ENCODE results near the gene FUT1.

The FUT1 gene

GRCh38 chr19:48713864-48714755, 38.3 kb downstream of the FUT1 start:
- peaks cover 45% of the 10 kb centered on the region for H3K4me1 ChIP-seq (ENCODE audit: control insufficient read depth, insufficient read depth, low read length)
- H3K4me3 ChIP-seq (ENCODE audit: low read length in 2 of 2), result peak overlapping the region; percentile 75 to 85
- H3K27ac ChIP-seq (ENCODE audit: low read length), result peak overlapping the region; percentile 85
- no peaks in the 10 kb centered on the region for H3K9me3 ChIP-seq (ENCODE audit: control insufficient read depth in 2 of 2, low read length in 2 of 2)
- H3K9ac ChIP-seq (ENCODE audit: low read length in 2 of 2), result peak overlapping the region; percentile 84 to 86
- H3K36me3 ChIP-seq (ENCODE audit: control insufficient read depth in 2 of 2, insufficient read depth in 2 of 2, low read length in 2 of 2), result no peaks in the 10 kb centered on the region
- H3K27me3 ChIP-seq (ENCODE audit: control insufficient read depth in 1 of 2, insufficient read depth in 2 of 2, low read length in 2 of 2), result no peaks in the 10 kb centered on the region

- Histone ChIP-seq H3K36me3 (ENCODE audit: control insufficient read depth in 2 of 2, insufficient read depth in 2 of 2, low read length in 2 of 2) (no peaks in the 10 kb centered on the region), H3K27ac (ENCODE audit: low read length) (no peak overlapping the region), H3K9ac (ENCODE audit: low read length in 2 of 2) (peak overlapping the region; percentile 52 to 71)
Measured at GRCh38 chr19:48713041-48713863, 39.2 kb downstream of the FUT1 start.

GRCh38 chr19:48711106-48711662, 41.3 kb downstream of the FUT1 start:
- H3K9ac ChIP-seq (ENCODE audit: low read length in 2 of 2), result no peak overlapping the region
- H3K36me3 ChIP-seq (ENCODE audit: control insufficient read depth in 2 of 2, insufficient read depth in 2 of 2, low read length in 2 of 2), result no peaks in the 10 kb centered on the region
- H3K9me3 ChIP-seq (ENCODE audit: control insufficient read depth in 2 of 2, low read length in 2 of 2), result no peaks in the 10 kb centered on the region
- peaks cover 30% of the 10 kb centered on the region for H3K4me1 ChIP-seq (ENCODE audit: control insufficient read depth, insufficient read depth, low read length)
- H3K27ac ChIP-seq (ENCODE audit: low read length), result no peak overlapping the region
- H3K4me3 ChIP-seq (ENCODE audit: low read length in 2 of 2), result no peak overlapping the region
- H3K27me3 ChIP-seq (ENCODE audit: control insufficient read depth in 1 of 2, insufficient read depth in 2 of 2, low read length in 2 of 2), result no peaks in the 10 kb centered on the region

More at GRCh38 chr19:48713041-48713863, 39.2 kb downstream of the FUT1 start:
- Histone ChIP-seq H3K4me1 (ENCODE audit: control insufficient read depth, insufficient read depth, low read length) (peaks cover 40% of the 10 kb centered on the region), H3K27me3 (ENCODE audit: control insufficient read depth in 1 of 2, insufficient read depth in 2 of 2, low read length in 2 of 2) (no peaks in the 10 kb centered on the region), H3K4me3 (ENCODE audit: low read length in 2 of 2) (peak overlapping the region; percentile 75 to 85), H3K9me3 (ENCODE audit: control insufficient read depth in 2 of 2, low read length in 2 of 2) (no peaks in the 10 kb centered on the region)

- H3K9me3 ChIP-seq (ENCODE audit: control insufficient read depth in 2 of 2, low read length in 2 of 2), result no peaks in the 10 kb centered on the region
- no peak overlapping the region for H3K9ac ChIP-seq (ENCODE audit: low read length in 2 of 2)
- H3K4me1 ChIP-seq (ENCODE audit: control insufficient read depth, insufficient read depth, low read length), result peaks cover 10% of the 10 kb centered on the region
- peaks cover 0 to 4% of the 10 kb centered on the region in 2 donors for H3K36me3 ChIP-seq (ENCODE audit: control insufficient read depth in 2 of 2, insufficient read depth in 2 of 2, low read length in 2 of 2)
- H3K27me3 ChIP-seq (ENCODE audit: control insufficient read depth in 1 of 2, insufficient read depth in 2 of 2, low read length in 2 of 2), result no peaks in the 10 kb centered on the region
- no peak overlapping the region for H3K4me3 ChIP-seq (ENCODE audit: low read length in 2 of 2)
- H3K27ac ChIP-seq (ENCODE audit: low read length), result no peak overlapping the region
Measured at GRCh38 chr19:48708471-48708870, 44.0 kb downstream of the FUT1 start.

- Histone ChIP-seq H3K4me1 (ENCODE audit: control insufficient read depth, insufficient read depth, low read length) (no peaks in the 10 kb centered on the region), H3K4me3 (ENCODE audit: low read length in 2 of 2) (no peak overlapping the region), H3K9ac (ENCODE audit: low read length in 2 of 2) (no peak overlapping the region), H3K27me3 (ENCODE audit: control insufficient read depth in 1 of 2, insufficient read depth in 2 of 2, low read length in 2 of 2) (no peaks in the 10 kb centered on the region), H3K9me3 (ENCODE audit: control insufficient read depth in 2 of 2, low read length in 2 of 2) (no peaks in the 10 kb centered on the region), H3K27ac (ENCODE audit: low read length) (no peak overlapping the region), H3K36me3 (ENCODE audit: control insufficient read depth in 2 of 2, insufficient read depth in 2 of 2, low read length in 2 of 2) (peaks cover 0 to 5% of the 10 kb centered on the region in 2 donors)
Measured at GRCh38 chr19:48705431-48705830, 47.0 kb downstream of the FUT1 start.

GRCh38 chr19:48703316-48703715, 49.1 kb downstream of the FUT1 start:
- Histone ChIP-seq H3K27ac (ENCODE audit: low read length) (no peak overlapping the region), H3K4me1 (ENCODE audit: control insufficient read depth, insufficient read depth, low read length) (no peaks in the 10 kb centered on the region), H3K9ac (ENCODE audit: low read length in 2 of 2) (no peak overlapping the region), H3K36me3 (ENCODE audit: control insufficient read depth in 2 of 2, insufficient read depth in 2 of 2, low read length in 2 of 2) (peaks cover 0 to 5% of the 10 kb centered on the region in 2 donors), H3K4me3 (ENCODE audit: low read length in 2 of 2) (no peak overlapping the region), H3K9me3 (ENCODE audit: control insufficient read depth in 2 of 2, low read length in 2 of 2) (no peaks in the 10 kb centered on the region), H3K27me3 (ENCODE audit: control insufficient read depth in 1 of 2, insufficient read depth in 2 of 2, low read length in 2 of 2) (peaks cover 0 to 3% of the 10 kb centered on the region in 2 donors)

GRCh38 chr19:48702701-48703100, 49.7 kb downstream of the FUT1 start:
- H3K9me3 ChIP-seq (ENCODE audit: control insufficient read depth in 2 of 2, low read length in 2 of 2), result no peaks in the 10 kb centered on the region
- H3K9ac ChIP-seq (ENCODE audit: low read length in 2 of 2), result no peak overlapping the region
- peaks cover 0 to 5% of the 10 kb centered on the region in 2 donors for H3K36me3 ChIP-seq (ENCODE audit: control insufficient read depth in 2 of 2, insufficient read depth in 2 of 2, low read length in 2 of 2)

GRCh38 chr19:48698046-48698445, 54.4 kb downstream of the FUT1 start:
- H3K9ac ChIP-seq (ENCODE audit: low read length in 2 of 2), result no peak overlapping the region
- no peaks in the 10 kb centered on the region for H3K4me1 ChIP-seq (ENCODE audit: control insufficient read depth, insufficient read depth, low read length)
- H3K4me3 ChIP-seq (ENCODE audit: low read length in 2 of 2), result no peak overlapping the region
- peaks cover 16 to 23% of the 10 kb centered on the region in 2 donors for H3K27me3 ChIP-seq (ENCODE audit: control insufficient read depth in 1 of 2, insufficient read depth in 2 of 2, low read length in 2 of 2)
- H3K9me3 ChIP-seq (ENCODE audit: control insufficient read depth in 2 of 2, low read length in 2 of 2), result no peaks in the 10 kb centered on the region
- no peaks in the 10 kb centered on the region for H3K36me3 ChIP-seq (ENCODE audit: control insufficient read depth in 2 of 2, insufficient read depth in 2 of 2, low read length in 2 of 2)
- H3K27ac ChIP-seq (ENCODE audit: low read length), result no peak overlapping the region

More at GRCh38 chr19:48702701-48703100, 49.7 kb downstream of the FUT1 start:
- Histone ChIP-seq H3K4me3 (ENCODE audit: low read length in 2 of 2) (no peak overlapping the region), H3K4me1 (ENCODE audit: control insufficient read depth, insufficient read depth, low read length) (no peaks in the 10 kb centered on the region), H3K27me3 (ENCODE audit: control insufficient read depth in 1 of 2, insufficient read depth in 2 of 2, low read length in 2 of 2) (peaks cover 3 to 7% of the 10 kb centered on the region in 2 donors), H3K27ac (ENCODE audit: low read length) (no peak overlapping the region)
